GM18951 (cell line): ENCODE measurements around the gene TREM2.
"Not testable (repeated sequence)": the region's sequence is repeated elsewhere in the genome, so short reads cannot be mapped to it uniquely, and the experiment has no call there.

ENCODE experiments used
- POLR2A ChIP-seq: IDR thresholded peaks from 4 replicates; pipeline ENCODE4 v1.6.1; 2011; ENCODE audit warnings: mild to moderate bottlenecking; ENCODE audit not compliant: insufficient read length, insufficient read depth; ENCODE audit errors: extremely low read depth
- in situ Hi-C: fragments of 300-500 bp; cut with MboI; formaldehyde crosslinking; loops from one replicate; pipeline ENCODE4 v1.12.0; 2022; ENCODE audit warnings: low sequenced_read_pairs, mixed read lengths, inconsistent platforms; ENCODE audit not compliant: unreplicated experiment

Gene TREM2

GRCh38 chr6:41193171-41193734 is 30.3 kb upstream of the TREM2 start:
- no peak for TF ChIP-seq POLR2A
- in situ Hi-C loops = no loop called here

GRCh38 chr6:41191569-41191968 is 28.7 kb upstream of the TREM2 start:
- in situ Hi-C loops = no loop called here
- no peak for TF ChIP-seq POLR2A

GRCh38 chr6:41190791-41191190 is 27.9 kb upstream of the TREM2 start:
- TF ChIP-seq POLR2A = no peak
- in situ Hi-C loops = no loop called here

GRCh38 chr6:41189967-41190366 is 27.1 kb upstream of the TREM2 start:
- TF ChIP-seq POLR2A = no peak
- in situ Hi-C loops = no loop called here

- in situ Hi-C loops = not testable (repeated sequence)
Observed at GRCh38 chr6:41189046-41189445, 26.1 kb upstream of the TREM2 start.

- TF ChIP-seq POLR2A = no peak
Observed at GRCh38 chr6:41187924-41188886, 25.3 kb upstream of the TREM2 start.

GRCh38 chr6:41186031-41186562 is 23.2 kb upstream of the TREM2 start:
- TF ChIP-seq POLR2A = no peak
- in situ Hi-C loops = no loop called here

More at GRCh38 chr6:41187924-41188886, 25.3 kb upstream of the TREM2 start:
- in situ Hi-C loops = no loop called here

GRCh38 chr6:41184761-41185160 is 21.8 kb upstream of the TREM2 start:
- no peak for TF ChIP-seq POLR2A

GRCh38 chr6:41182069-41183034 is 19.4 kb upstream of the TREM2 start:
- TF ChIP-seq POLR2A = no peak
- in situ Hi-C loops = no loop called here

More at GRCh38 chr6:41184761-41185160, 21.8 kb upstream of the TREM2 start:
- in situ Hi-C loops = no loop called here

- in situ Hi-C loops = no loop called here
- TF ChIP-seq POLR2A = no peak
Observed at GRCh38 chr6:41181566-41181965, 18.6 kb upstream of the TREM2 start.

GRCh38 chr6:41179163-41179562 is 16.2 kb upstream of the TREM2 start:
- in situ Hi-C loops = no loop called here

GRCh38 chr6:41177695-41178094 is 14.8 kb upstream of the TREM2 start:
- in situ Hi-C loops = no loop called here
- TF ChIP-seq POLR2A = no peak

More at GRCh38 chr6:41179163-41179562, 16.2 kb upstream of the TREM2 start:
- no peak for TF ChIP-seq POLR2A

GRCh38 chr6:41177287-41177686 is 14.4 kb upstream of the TREM2 start:
- no peak for TF ChIP-seq POLR2A
- in situ Hi-C loops = no loop called here
